Bone marrow (tissue), 2 donors: ENCODE measurements around the gene TFAP2B.

Experiments
- DNase-seq, 2 donors: peaks; one replicate each; lab custom pipeline; 2025; lab: John Stamatoyannopoulos, UW

Gene TFAP2B

GRCh38 chr6:50848989-50849795 is 30.5 kb downstream of the TFAP2B start:
- no peak for DNase-seq

DNA sequence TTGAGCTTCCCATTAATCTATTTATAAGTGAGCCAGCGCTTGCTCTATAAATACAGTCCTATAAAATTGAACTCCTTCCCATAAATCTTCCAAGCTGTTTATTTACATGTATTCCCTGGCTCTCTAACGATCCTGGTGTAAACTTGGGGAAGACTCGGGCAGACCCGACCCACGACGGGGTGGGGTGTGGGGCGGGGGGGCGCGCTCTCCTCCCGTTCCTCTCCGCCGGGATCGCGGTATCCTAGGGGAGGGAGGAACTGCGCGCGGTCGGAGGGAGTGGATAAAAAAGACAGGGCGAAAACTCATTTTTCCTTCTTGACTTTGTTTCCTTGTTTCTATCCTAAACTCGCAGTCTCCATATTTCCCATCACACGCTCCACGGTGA is 31.1 kb downstream of the TFAP2B start:
- DNase-seq = no peak

- DNase-seq = no peak
These were observed 31.8 kb downstream of the TFAP2B start for GRCh38 chr6:50850223-50851048.

GRCh38 chr6:50851049-50851845 is 32.6 kb downstream of the TFAP2B start:
- no peak for DNase-seq

DNA sequence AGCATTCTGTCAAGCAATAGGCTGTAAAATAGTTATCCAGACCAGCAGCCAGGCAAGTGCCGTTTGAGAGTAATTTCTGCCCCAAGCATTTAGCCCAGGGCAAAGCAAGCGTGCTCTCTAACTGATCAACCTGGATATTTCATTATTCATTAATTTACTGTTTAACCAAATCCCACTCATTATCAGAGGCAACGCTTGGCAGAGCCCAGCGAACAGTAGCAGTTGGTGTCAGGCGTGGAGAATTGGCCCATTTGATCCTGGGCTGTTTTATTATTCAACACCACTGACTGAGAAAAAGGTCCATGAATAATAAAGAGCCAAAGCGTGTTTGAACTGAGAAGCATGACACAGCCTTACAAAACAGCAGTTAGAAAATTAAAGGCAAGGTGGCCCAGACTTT is 35.3 kb downstream of the TFAP2B start:
- no peak for DNase-seq

DNA sequence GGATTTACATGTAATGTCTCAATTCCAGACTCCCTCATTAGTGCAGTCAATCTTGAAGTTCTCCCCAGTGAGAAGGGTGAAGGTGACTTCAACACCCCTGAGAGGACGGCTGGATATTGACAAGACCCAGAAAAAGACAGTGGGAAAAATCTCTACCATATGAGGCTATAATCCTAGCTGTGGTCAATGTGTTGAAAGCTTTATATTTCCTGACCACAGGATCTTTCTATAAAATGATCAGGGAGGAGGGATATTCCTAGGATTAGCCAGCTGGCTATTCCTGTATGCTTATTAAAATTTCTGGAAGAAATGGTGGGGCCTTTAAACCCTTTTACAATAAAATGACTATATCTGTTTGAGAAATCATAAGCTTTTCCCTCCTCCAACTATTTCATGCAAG is 43.0 kb downstream of the TFAP2B start:
- DNase-seq = no peak

GRCh38 chr6:50862176-50862575 is 43.5 kb downstream of the TFAP2B start:
- DNase-seq = no peak

DNA sequence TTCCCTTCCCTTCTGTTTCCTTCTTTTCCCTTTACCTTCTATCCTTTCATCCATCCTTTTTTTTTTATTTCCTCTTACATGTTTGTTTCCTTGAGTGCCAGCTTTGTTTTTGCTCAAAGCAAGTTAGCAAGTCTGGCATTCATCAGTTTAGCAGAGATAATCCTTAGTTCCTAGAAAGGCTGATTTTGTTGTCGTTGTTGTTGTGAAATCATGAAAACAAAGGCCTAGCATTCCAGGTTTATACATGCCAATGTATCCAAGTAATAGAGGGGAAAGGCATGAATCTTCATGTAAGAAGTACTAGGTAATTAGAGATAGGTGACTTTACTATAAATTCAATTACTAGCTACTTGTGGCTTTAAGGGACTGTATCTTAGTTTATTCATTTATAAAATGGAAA is 45.9 kb downstream of the TFAP2B start:
- no peak for DNase-seq

DNA sequence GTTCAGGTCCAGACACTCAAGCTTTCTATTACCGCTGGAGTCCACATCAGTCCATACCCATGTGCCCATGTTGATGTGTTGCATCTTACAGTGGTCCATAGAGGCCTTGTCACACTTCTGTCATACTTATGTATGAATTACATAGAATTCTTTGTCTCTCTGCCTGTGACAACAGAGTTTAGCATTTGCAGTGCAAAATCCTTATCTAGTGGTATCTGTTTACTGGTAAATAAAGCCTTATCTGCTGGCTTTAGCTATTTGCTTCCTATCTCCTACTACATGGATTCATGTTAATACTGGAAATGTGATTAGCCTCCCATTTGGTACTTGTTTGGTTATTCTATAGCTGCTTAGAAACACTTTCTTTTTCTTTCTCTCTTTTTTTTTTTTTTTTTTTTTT is 49.8 kb downstream of the TFAP2B start:
- DNase-seq = no peak

DNA sequence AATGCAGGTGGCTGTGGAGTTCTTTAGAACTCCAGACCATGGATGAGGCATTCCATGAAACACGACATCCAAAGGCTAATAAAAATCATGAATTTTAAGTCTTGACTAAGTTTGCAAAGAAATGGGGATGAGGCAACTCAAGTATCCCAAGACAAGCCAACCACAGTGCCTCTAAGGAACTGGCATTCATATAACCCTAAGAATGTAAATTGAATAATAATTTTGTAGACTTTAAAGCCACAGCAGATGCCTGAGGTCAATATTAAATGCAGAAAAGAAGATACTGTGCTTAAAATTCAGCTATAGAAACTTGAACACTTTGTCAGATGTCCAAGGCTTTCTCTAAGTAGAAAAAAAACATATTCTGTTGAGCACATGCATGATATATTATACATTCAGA is 54.5 kb downstream of the TFAP2B start:
- DNase-seq = no peak

DNA sequence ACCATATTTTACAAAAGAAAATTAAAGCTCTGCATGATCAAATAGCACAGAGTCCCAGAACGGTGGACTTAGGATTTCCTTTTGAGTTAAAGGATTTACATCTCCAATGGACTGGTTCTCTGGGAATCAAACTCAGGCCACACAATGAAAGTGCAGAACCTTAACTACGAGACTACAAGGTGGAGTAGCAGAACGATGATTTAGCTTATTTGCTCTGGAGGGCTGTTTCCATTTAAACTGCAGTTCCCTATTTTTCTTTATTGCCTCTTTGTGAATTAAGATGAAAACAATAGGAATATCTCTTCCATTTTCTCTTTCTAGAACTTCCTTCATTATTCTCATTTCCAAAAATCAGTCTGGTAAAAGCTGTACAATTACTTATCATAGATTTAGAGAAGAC is 65.7 kb downstream of the TFAP2B start:
- no peak for DNase-seq

GRCh38 chr6:50887112-50887511 is 68.4 kb downstream of the TFAP2B start:
- no peak for DNase-seq

GRCh38 chr6:50889497-50889896 is 70.8 kb downstream of the TFAP2B start:
- DNase-seq = no peak

- DNase-seq = no peak
These were observed 71.3 kb downstream of the TFAP2B start for GRCh38 chr6:50889935-50890334.

- DNase-seq = no peak
These were observed 71.9 kb downstream of the TFAP2B start for GRCh38 chr6:50890579-50890978.

- no peak for DNase-seq
These were observed 72.6 kb downstream of the TFAP2B start for GRCh38 chr6:50891290-50891689.
